Measurements from ENCODE around the gene MARK3.
"Not testable (repeated sequence)": the region's sequence is repeated elsewhere in the genome, so short reads cannot be mapped to it uniquely, and the experiment has no call there.

The MARK3 gene

GRCh38 chr14:103504991-103505565 lies 119.9 kb downstream of the MARK3 start:
- no peak for TF ChIP-seq CTCF (IDR thresholded peaks at IDR 0.05; ENCODE audit: borderline replicate concordance, insufficient read depth, low read depth, low read length)
- H3K4me3 ChIP-seq (ENCODE audit: low read depth, low read length), result no peak overlapping the region

DNA sequence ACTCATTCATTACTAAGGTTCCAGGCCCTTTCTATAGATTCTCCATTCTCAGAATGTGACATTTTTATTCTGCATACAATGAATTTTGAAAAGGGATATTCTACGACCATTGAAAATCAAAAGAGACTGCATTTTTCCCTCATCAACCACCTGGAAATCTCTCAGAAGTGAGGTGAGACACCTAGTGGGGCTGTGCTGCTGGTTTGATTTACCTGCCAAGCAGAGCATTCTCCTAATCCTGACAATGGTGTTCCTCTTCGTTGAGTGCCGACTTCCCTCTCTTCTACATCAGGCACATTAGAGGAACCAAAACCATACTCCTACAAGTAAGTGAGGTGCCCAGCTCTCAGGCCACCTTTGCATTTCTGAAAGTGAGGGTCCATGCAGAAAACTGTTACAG lies 122.5 kb downstream of the MARK3 start:
- TF ChIP-seq CTCF (IDR thresholded peaks at IDR 0.05; ENCODE audit: borderline replicate concordance, insufficient read depth, low read depth, low read length), result no peak
- no peak overlapping the region for H3K4me3 ChIP-seq (ENCODE audit: low read depth, low read length)

DNA sequence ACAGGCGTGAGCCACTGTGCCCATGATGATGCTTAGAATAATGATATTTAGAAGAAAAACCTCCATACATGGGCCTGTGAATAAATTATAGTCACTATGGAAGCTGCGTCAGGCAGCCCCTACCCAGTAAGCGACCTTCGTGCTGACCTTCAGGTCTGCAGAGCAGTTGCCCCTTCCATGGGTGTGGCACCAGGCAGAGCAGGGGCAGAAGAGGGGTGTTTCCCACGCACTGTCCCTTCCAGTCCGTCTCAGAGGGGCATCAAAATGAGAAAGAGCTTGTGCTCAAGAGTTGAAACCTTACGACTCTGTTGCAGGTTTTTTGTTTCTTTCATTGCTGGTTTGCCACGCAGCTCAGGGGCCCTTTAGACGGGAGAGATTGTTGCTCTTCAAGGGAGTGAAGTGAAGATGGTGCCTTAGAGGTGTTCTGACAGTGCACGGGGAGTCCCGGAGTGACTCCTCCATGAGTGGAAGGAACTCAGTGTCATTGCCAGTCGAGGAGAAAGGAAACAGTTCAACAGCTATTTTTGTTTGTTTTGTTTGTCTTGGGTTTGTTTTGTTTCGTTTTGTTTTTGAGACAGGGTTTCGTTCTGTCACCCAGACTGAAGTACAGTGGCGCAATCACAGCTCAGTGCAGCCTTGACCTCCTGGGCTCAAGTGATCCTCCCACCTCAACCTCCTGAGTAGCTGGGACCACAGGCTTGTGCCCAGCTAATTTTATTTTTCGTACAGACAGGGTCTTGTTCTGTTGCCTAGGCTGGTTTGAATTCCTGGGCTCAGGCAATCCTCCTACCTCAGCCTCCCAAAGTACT lies 123.5 kb downstream of the MARK3 start:
- H3K4me3 ChIP-seq (ENCODE audit: low read depth, low read length), result no peak overlapping the region
- TF ChIP-seq CTCF (IDR thresholded peaks at IDR 0.05; ENCODE audit: borderline replicate concordance, insufficient read depth, low read depth, low read length), result no peak

DNA sequence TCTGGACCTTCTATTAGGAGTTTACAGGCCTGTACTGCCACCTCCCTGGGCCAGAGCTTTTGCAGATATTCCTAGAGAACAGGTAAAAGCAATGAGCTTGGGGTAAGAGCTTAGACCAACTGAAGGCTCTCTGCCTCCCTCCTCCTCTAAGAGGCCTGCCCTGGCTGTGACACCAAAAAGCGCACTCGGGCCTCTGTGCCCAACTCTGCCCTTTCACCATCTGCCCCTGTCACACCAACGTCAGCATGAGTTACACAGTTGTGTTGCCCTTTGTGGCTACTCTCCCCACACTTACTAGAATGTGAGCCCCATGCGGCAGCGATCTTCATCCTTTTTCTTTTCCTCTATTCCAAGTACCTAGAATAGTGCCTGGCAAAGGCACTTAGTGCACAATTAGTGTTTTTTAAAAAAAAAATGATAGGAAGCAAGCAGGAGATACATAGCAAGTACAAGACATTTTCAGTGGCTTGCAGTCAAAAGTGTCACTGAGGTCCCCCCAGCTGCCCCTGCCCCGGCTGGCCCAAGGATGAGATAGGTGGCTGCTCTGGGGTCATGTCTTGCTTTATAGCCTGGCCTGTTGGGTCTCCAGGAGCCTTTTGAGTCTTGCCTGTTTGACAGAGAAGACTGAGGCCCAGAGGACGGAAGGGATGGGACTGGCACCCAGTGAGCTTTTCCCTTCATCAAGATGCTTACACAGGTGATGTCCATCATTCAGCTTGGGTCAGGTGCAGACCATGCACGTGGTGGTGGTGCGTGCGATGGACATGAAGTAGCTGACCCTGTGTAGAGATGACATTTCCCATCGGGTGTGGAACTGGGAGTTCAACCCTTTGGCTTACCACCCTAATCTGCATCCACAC lies 124.9 kb downstream of the MARK3 start:
- TF ChIP-seq CTCF (IDR thresholded peaks at IDR 0.05; ENCODE audit: borderline replicate concordance, insufficient read depth, low read depth, low read length), result no peak
- no peak overlapping the region for H3K4me3 ChIP-seq (ENCODE audit: low read depth, low read length)

DNA sequence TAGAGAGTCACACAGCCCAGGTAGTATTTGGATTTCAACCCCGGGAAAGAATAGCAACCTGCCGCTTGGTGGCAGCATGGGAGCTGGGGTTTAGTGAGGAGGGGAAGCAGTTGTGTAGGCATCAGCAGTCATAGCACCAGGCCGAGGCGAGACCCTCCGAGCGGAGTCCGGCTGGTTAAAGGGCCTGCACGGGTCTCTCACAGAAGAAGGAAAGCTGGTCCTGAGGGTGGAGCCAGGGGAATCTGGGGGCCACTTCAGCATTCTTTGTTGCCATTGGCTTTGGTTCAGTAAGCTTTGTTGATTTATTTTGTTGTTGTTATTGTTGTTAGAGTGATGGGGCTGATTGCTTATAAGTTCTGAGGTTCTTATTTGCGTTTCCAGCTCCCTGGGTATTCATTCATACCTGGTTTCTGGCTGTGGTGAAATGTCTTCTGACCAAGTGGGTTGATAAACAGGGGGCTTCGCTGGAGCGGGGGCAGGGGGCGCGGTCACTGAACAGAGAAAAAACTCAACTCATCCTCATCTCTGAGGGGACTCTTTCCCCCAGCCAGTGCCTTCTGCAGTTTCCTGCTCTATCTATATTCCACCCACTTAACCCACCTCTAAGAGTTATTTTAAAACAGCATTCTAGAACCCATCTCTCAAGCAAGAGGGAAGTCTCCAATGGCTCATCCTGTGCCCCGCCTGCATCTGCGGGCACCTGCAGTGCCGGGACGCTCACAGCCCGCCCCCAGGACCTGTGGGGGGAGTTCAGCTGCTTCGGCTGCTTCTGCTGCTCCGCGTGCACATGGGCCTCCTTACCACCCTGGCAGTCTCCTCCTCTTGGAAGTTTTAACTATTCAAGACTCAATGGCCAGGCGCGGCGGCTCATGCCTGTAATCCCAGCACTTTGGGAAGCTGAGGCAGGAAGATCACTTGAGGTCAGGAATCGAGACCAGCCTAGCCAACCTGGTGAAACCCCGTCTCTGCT lies 125.8 kb downstream of the MARK3 start:
- TF ChIP-seq CTCF (IDR thresholded peaks at IDR 0.05; ENCODE audit: borderline replicate concordance, insufficient read depth, low read depth, low read length), result no peak
- no peak overlapping the region for H3K4me3 ChIP-seq (ENCODE audit: low read depth, low read length)

DNA sequence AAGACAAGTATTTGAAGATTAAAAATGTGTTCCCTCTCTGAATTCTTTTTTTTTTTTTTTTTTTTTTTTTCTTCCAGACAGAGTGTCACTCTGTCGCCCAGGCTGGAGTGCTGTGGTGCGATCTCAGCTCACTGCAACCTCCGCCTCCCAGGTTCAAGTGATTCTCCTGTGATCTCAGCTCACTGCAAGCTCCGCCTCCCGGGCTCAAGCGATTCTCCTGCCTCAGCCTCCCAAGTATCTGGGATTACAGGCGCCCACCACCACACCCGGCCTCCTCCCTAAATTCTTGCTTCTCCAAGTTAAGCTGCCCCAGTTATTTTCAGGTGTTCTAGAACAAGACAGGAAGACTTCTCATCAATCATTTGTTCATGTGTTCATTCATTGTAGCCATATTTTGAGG lies 127.0 kb downstream of the MARK3 start:
- H3K4me3 ChIP-seq (ENCODE audit: low read depth, low read length), result not testable (repeated sequence)
